GM19397 (cell line): ENCODE measurements around the gene CMC4.

Experiments used
- ATAC-seq: cut with Tn5 transposase; IDR thresholded peaks from one replicate; pipeline ENCODE4 v1.9.1; 2021; ENCODE audit warnings: mild to moderate bottlenecking, moderate library complexity; ENCODE audit not compliant: unreplicated experiment

CMC4 gene

GRCh38 chrX:155070975-155071693 lies at the start of gene CMC4, which contains the start of the genes BRCC3 and MTCP1:
CMC4 (minus strand) TSS chrX:155071136; CDS start chrX:155064023, 7,113 bp downstream.
BRCC3 (plus strand) TSS chrX:155071508; CDS start chrX:155071528, 20 bp downstream.
MTCP1 (minus strand) TSS chrX:155071136; CDS start chrX:155066010, 5,126 bp downstream.
- peak; percentile 94 for ATAC-seq

- ATAC-seq = no peak
Observed at GRCh38 chrX:155115174-155115819, 44.4 kb upstream of the CMC4 start.

- no peak for ATAC-seq
Observed at GRCh38 chrX:155113097-155113496, 42.2 kb upstream of the CMC4 start.

GRCh38 chrX:155112171-155112570 lies 41.2 kb upstream of the CMC4 start:
- no peak for ATAC-seq

- no peak for ATAC-seq
Observed at GRCh38 chrX:155108427-155108826, 37.5 kb upstream of the CMC4 start.

GRCh38 chrX:155105919-155106318 lies 35.0 kb upstream of the CMC4 start:
- no peak for ATAC-seq

GRCh38 chrX:155094468-155095061 lies 23.6 kb upstream of the CMC4 start:
- no peak for ATAC-seq

GRCh38 chrX:155086961-155087735 lies 16.2 kb upstream of the CMC4 start:
- no peak for ATAC-seq

GRCh38 chrX:155086202-155086840 lies 15.4 kb upstream of the CMC4 start:
- no peak for ATAC-seq

GRCh38 chrX:155071694-155072280 lies 851 bp upstream of the CMC4 start:
- ATAC-seq = no peak

GRCh38 chrX:155070663-155070974 lies 317 bp downstream of the CMC4 start:
- ATAC-seq = peak; percentile 21

- no peak for ATAC-seq
Observed at GRCh38 chrX:155070038-155070437, 898 bp downstream of the CMC4 start.

- ATAC-seq = no peak
Observed at GRCh38 chrX:155069414-155069813, 1.5 kb downstream of the CMC4 start.

- no peak for ATAC-seq
Observed at GRCh38 chrX:155068165-155068564, 2.8 kb downstream of the CMC4 start.

GRCh38 chrX:155065035-155065734 lies 5.8 kb downstream of the CMC4 start:
- no peak for ATAC-seq

GRCh38 chrX:155061760-155062159 lies 9.2 kb downstream of the CMC4 start:
- no peak for ATAC-seq

- no peak for ATAC-seq
Observed at GRCh38 chrX:155056877-155057792, 13.8 kb downstream of the CMC4 start.

GRCh38 chrX:155056471-155056870 lies 14.5 kb downstream of the CMC4 start:
- no peak for ATAC-seq

- ATAC-seq = no peak
Observed at GRCh38 chrX:155055494-155055893, 15.4 kb downstream of the CMC4 start.
